Liver (tissue), 9 donors: Measurements from ENCODE around the gene PHC3. TPM values are rescaled to one million over a fixed set of nuclear protein-coding genes. Genes with fewer than 3 reads are reported as not detected.

Experiments
- DNase-seq: peaks from one replicate; pipeline ENCODE4 v3.0.0-alpha.2; 2017; ENCODE audit warnings: low spot score
- H3K27ac ChIP-seq, 2 donors: one replicate each; pipeline ENCODE4 v1.7.0; 2013; ENCODE audit warnings: inconsistent platforms in 2 of 2, low read length in 2 of 2, control low read depth in 1 of 2, low read depth in 1 of 2, mild to moderate bottlenecking in 1 of 2
- H3K27me3 ChIP-seq, 4 donors: one replicate each; pipeline versions ENCODE4 v1.6.1 to v1.7.0; 2013; ENCODE audit warnings: low read length in 3 of 4, inconsistent platforms in 1 of 4, mild to moderate bottlenecking in 1 of 4, moderate library complexity in 1 of 4; ENCODE audit not compliant: control insufficient read depth in 4 of 4, insufficient read depth in 4 of 4
- H3K36me3 ChIP-seq, 4 donors: one replicate each; pipeline versions ENCODE4 v1.6.1 to v1.7.0; 2013; ENCODE audit warnings: low read length in 3 of 4, mild to moderate bottlenecking in 3 of 4, low read depth in 1 of 4, moderate library complexity in 1 of 4; ENCODE audit not compliant: control insufficient read depth in 4 of 4, insufficient read depth in 3 of 4
- H3K4me1 ChIP-seq, 4 donors: one replicate each; pipeline versions ENCODE4 v1.6.1 to v1.7.0; 2013; ENCODE audit warnings: low read length in 3 of 4, mild to moderate bottlenecking in 3 of 4, moderate library complexity in 1 of 4; ENCODE audit not compliant: control insufficient read depth in 4 of 4, insufficient read depth in 4 of 4
- H3K4me3 ChIP-seq, 3 donors: one replicate each; pipeline versions ENCODE4 v1.6.1 to v1.7.0; 2013; ENCODE audit warnings: low read length in 3 of 3, control low read depth in 1 of 3, low read depth in 1 of 3, mild to moderate bottlenecking in 1 of 3
- H3K9ac ChIP-seq, 2 donors: one replicate each; pipeline ENCODE4 v1.7.0; 2013; ENCODE audit warnings: low read length in 2 of 2, mild to moderate bottlenecking in 2 of 2, moderate library complexity in 2 of 2, control low read depth in 1 of 2, low read depth in 1 of 2
- H3K9me3 ChIP-seq, 4 donors: one replicate each; pipeline versions ENCODE4 v1.6.1 to v1.7.0; 2013; ENCODE audit warnings: low read length in 3 of 4; ENCODE audit not compliant: control insufficient read depth in 4 of 4
- ATF3 ChIP-seq: IDR thresholded peaks from 2 replicates; pipeline ENCODE4 v1.6.1; 2016; ENCODE audit warnings: antibody characterized with exemption
- CTCF ChIP-seq: fragments of 150-350 bp; IDR thresholded peaks from 2 replicates; pipeline ENCODE4 v1.5.1; 2017; ENCODE audit warnings: improper control_type of control experiment, low read depth, low read length; ENCODE audit not compliant: missing input control
- FOXA1 ChIP-seq: IDR thresholded peaks from 2 replicates; pipeline ENCODE4 v1.6.1; 2016; ENCODE audit warnings: antibody characterized with exemption
- GABPA ChIP-seq, 2 donors: IDR thresholded peaks in 1 of 2; conservative IDR thresholded peaks in 1 of 2; 2 replicates each; pipeline ENCODE4 v1.6.1; 2016; ENCODE audit warnings: antibody characterized with exemption in 2 of 2, mild to moderate bottlenecking in 1 of 2, moderate library complexity in 1 of 2
- HNF4A ChIP-seq, 2 donors: conservative IDR thresholded peaks; 2 replicates each; pipeline ENCODE4 v1.6.1; 2016; ENCODE audit warnings: antibody characterized with exemption in 2 of 2, mild to moderate bottlenecking in 2 of 2
- HNF4G ChIP-seq: IDR thresholded peaks from 2 replicates; pipeline ENCODE4 v1.6.1; 2016; ENCODE audit warnings: antibody characterized with exemption
- JUND ChIP-seq, 2 donors: IDR thresholded peaks; 2 replicates each; pipeline ENCODE4 v1.6.1; 2016; ENCODE audit warnings: antibody characterized with exemption in 2 of 2
- MAX ChIP-seq: IDR thresholded peaks from 2 replicates; pipeline ENCODE4 v1.6.1; 2016; ENCODE audit warnings: antibody characterized with exemption
- NR2F2 ChIP-seq: IDR thresholded peaks from 2 replicates; pipeline ENCODE4 v1.6.1; 2016; ENCODE audit warnings: antibody characterized with exemption
- RAD21 ChIP-seq, 2 donors: IDR thresholded peaks; 2 replicates each; pipeline ENCODE4 v1.6.1; 2016; ENCODE audit warnings: antibody characterized with exemption in 2 of 2, mild to moderate bottlenecking in 2 of 2
- REST ChIP-seq: IDR thresholded peaks from 2 replicates; pipeline ENCODE4 v1.6.1; 2016; ENCODE audit warnings: antibody characterized with exemption, mild to moderate bottlenecking
- RXRA ChIP-seq, 2 donors: IDR thresholded peaks; 2 replicates each; pipeline ENCODE4 v1.6.1; 2017 to 2018; ENCODE audit warnings: antibody characterized with exemption in 2 of 2, mild to moderate bottlenecking in 1 of 2
- SP1 ChIP-seq: IDR thresholded peaks from 2 replicates; pipeline ENCODE4 v1.6.1; 2018; ENCODE audit warnings: antibody characterized with exemption, mild to moderate bottlenecking
- TAF1 ChIP-seq: conservative IDR thresholded peaks from 2 replicates; pipeline ENCODE4 v1.6.1; 2016; ENCODE audit warnings: antibody characterized with exemption, mild to moderate bottlenecking
- ZBTB33 ChIP-seq: IDR thresholded peaks from 2 replicates; pipeline ENCODE4 v1.6.1; 2016; ENCODE audit warnings: antibody characterized with exemption
- WGBS: extraction: QIAGEN DNeasy Blood & Tissue Kit; methylation state at CpG from one replicate; pipeline ENCODE4 v1.1.7; 2013; 5-methylcytosine and 5-hydroxymethylcytosine counted together
- polyA plus RNA-seq, 2 donors: library from polyadenylated mRNA; stranded (reverse) in 1 of 2; unstranded in 1 of 2; fragments of 200-250 nt in 1 of 2; fragments of >200 nt in 1 of 2; fragmentation: Nextera tagmentation in 1 of 2; extraction: Ambion mirVana in 1 of 2; gene quantifications; one replicate each; pipeline versions ENCODE4 v1.2.1 to v1.2.3, GENCODE V29; 2013 to 2015
- total RNA-seq, 2 donors: library from RNA; depleted of rRNA; stranded (reverse); fragments of >200 nt; gene quantifications; one replicate each; pipeline ENCODE4 v1.2.3, GENCODE V29; 2014
- donor health status: healthy.
- donor health status: healthy.
- donor health status: healthy.
- donor health status: healthy.
- donor health status: healthy.

PHC3 gene
- total and polyA plus RNA-seq, 4 donors = 3.9 to 44.7 (median 24.2) TPM

- TF ChIP-seq ZBTB33 (no peak), TAF1 (no peak), MAX (no peak), ATF3 (no peak), GABPA (IDR thresholded peaks at IDR 0.05 in 1 of 2, conservative IDR thresholded peaks at IDR 0.05 in 1 of 2) (no peak)
These were observed 72.6 kb downstream of the PHC3 start (continued) for GRCh38 chr3:170108955-170109354.

- no peak overlapping the region for H3K9ac ChIP-seq
- DNase-seq = no peak
- no peak overlapping the region for H3K4me3 ChIP-seq
- no peaks in the 10 kb centered on the region for H3K4me1 ChIP-seq
- 99% methylated on average over 1 of the region's 1 CpG for WGBS
- no peaks in the 10 kb centered on the region for H3K27me3 ChIP-seq
- no peaks in the 10 kb centered on the region for H3K9me3 ChIP-seq
- no peak overlapping the region for H3K27ac ChIP-seq
- TF ChIP-seq REST (no peak), ZBTB33 (no peak), RAD21 (IDR thresholded peaks at IDR 0.05) (no peak), CTCF (no peak), RXRA (IDR thresholded peaks at IDR 0.05) (no peak), FOXA1 (no peak), GABPA (IDR thresholded peaks at IDR 0.05 in 1 of 2, conservative IDR thresholded peaks at IDR 0.05 in 1 of 2) (no peak), HNF4A (conservative IDR thresholded peaks at IDR 0.05) (no peak), NR2F2 (no peak), TAF1 (no peak), SP1 (no peak), JUND (IDR thresholded peaks at IDR 0.05) (no peak), HNF4G (no peak)
- peaks cover 2 to 24% (median 14%) of the 10 kb centered on the region in 4 donors for H3K36me3 ChIP-seq
These were observed 73.6 kb downstream of the PHC3 start for GRCh38 chr3:170107941-170108340.
